C4-2B (cell line): Measurements from ENCODE around the gene CLEC4D.

Experiments
- H3K27ac ChIP-seq: fragments of 450-650 bp; 2 replicates; pipeline ENCODE4 v1.5.1; 2017
- ZFX ChIP-seq: fragments of 450-650 bp; IDR thresholded peaks from 2 replicates; pipeline ENCODE4 v1.6.1; 2017
- TF ChIP-seq, protein P1 (sequence below): fragments of 450-650 bp; conservative IDR thresholded peaks from 2 replicates; pipeline ENCODE4 v1.5.1; 2017; ENCODE audit warnings: mild to moderate bottlenecking

Gene CLEC4D

DNA sequence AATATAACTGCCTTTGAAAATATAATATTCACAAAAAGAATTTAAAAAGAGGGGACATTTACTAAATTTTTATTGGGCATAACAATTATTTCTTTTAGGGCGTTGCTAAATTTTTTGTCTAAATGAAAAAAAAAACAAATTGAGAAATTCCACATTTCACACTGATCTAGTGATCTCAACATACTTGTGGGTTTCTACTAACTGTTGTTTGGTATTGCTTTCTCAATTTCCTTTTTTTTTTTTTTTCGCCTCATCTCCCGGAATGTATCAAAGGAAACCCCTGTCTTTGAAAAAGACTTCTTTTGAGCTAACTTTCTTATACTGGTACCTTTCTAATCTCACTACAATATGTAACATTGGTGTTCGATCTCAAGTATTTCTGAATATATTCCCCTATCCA, at the start of gene CLEC4D:
Gene CLEC4D (plus strand): TSS at position 248 of the 400 bp plus-strand sequence. CDS start 230 bp downstream, outside the sequence.
- no peak for TF ChIP-seq ZFX
- TF ChIP-seq, protein P1, sequence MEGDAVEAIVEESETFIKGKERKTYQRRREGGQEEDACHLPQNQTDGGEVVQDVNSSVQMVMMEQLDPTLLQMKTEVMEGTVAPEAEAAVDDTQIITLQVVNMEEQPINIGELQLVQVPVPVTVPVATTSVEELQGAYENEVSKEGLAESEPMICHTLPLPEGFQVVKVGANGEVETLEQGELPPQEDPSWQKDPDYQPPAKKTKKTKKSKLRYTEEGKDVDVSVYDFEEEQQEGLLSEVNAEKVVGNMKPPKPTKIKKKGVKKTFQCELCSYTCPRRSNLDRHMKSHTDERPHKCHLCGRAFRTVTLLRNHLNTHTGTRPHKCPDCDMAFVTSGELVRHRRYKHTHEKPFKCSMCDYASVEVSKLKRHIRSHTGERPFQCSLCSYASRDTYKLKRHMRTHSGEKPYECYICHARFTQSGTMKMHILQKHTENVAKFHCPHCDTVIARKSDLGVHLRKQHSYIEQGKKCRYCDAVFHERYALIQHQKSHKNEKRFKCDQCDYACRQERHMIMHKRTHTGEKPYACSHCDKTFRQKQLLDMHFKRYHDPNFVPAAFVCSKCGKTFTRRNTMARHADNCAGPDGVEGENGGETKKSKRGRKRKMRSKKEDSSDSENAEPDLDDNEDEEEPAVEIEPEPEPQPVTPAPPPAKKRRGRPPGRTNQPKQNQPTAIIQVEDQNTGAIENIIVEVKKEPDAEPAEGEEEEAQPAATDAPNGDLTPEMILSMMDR: no peak

DNA sequence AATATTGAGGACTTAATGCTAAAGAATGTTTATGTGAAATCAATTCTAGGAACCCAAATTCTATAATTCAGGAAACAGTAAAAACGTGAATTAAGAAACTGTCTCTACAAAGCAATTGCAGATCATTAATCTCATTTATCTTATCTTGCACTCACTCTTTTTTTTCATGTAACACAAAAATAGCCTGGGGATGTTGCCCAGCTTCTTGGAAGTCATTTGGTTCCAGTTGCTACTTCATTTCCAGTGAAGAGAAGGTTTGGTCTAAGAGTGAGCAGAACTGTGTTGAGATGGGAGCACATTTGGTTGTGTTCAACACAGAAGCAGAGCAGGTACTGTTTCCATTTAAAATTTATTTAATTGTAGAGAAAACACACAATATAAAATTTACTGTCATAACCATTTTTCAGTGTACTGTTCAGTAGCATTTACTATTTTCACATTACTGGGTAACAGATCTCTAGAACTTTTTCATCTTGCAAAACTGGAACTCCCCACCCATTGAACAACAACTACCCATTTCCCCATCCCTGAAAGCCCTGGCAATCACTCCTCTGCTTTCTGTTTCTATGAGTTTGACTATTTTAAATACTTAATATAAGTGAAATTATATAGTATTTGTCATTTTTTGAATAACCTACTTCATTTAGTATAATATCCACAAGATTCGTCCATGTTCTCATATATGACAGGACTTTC, 47.9 kb upstream of the CLEC4D start:
- TF ChIP-seq, protein P1: no peak
- no peak overlapping the region for H3K27ac ChIP-seq

More for the DNA sequence above, at the start of gene CLEC4D:
- no peak within 1 kb of the TSS for H3K27ac ChIP-seq

DNA sequence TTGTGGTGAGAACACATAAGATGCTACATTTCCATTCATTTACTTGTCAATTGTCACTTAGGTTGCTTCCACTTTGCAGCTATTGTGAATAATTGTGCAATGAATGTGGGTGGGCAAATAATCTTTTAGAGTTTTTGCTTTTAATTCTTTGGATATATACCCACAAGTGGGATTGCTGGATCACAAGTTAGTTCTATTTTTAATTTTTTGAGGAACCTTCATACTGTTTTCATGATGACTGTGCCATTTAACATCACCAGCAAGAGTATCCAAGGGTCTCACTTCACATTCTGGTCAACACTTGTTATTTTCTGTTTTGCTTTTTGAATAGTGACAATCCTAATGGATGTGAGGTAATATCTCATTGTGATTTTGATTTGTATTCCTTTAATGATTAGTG, 47.1 kb upstream of the CLEC4D start:
- H3K27ac ChIP-seq: no peak overlapping the region
- TF ChIP-seq, protein P1: no peak
- TF ChIP-seq ZFX: no peak

DNA sequence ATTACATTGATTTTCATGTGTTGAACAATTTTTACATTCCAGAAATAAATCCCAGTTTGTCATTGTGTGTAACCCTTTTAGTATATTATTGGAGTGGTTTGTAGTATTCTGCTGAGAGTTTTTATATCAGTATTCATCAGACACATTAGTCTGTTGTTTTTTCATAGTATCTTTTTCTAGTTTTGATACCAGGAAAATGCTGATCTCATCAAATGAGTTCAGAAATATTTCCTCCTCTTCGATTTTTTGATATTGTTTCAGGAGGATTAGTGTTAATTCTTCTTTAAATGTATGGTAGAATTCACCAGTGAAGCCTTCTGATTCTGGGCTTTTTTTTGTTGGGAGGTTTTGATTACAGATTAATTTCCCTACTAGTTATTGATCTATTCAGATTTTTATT, 42.2 kb upstream of the CLEC4D start:
- TF ChIP-seq, protein P1: no peak
- no peak for TF ChIP-seq ZFX
- no peak overlapping the region for H3K27ac ChIP-seq

DNA sequence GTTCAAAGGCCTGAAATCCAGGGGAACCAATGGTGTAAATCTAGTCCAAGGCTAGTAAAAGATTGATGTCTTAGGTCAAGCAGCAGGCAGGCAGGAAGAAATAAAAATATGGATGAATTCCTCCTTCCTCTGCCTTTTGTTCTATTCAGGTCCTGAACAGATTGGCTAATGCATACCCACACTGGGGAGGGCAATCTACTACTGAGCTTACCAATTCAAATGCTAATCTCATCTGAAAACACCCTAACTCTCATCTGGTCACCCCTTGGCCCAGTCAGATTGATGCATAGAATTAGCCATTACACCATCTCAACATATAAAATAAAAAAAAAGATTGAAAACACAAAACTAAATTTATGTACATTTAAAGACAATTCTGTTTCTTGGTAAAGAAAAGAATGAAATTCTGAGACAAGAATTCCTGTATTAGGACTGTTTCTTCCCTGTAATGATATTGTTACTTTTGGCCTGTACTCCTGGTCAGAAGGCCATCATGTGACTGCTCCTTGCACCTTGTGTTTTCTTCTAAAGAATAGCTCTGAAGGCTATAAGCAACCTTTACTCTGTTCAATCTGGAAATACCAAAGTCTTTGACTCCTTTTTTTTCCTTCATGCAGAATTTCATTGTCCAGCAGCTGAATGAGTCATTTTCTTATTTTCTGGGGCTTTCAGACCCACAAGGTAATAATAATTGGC, 37.6 kb upstream of the CLEC4D start:
- no peak overlapping the region for H3K27ac ChIP-seq

DNA sequence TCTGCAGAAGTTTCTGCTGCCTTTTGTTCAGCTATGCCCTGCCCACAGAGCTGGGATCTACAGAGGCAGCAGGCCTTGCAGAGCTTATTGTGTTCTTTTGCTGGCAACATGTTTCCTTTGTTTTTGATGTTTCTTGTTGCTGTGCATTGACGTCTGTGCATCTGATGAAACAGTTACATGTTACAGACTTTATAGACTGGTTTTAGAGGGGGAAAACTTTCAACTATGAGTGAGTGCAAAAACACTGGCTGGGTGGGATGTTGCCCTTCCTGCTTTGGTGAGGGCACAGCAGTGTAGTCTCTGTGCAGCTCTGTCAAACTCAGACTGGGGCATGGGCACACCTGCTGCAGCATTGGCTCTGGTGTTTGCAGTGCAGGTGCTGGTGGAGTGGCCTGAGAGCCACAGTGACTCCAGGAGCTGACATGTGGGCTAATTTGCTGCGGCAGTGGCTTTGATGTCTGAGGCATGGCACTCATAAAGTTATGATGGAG, 30.7 kb upstream of the CLEC4D start:
- TF ChIP-seq, protein P1: no peak
- TF ChIP-seq ZFX: no peak
- peak overlapping the region; percentile 4; the same call in 1 of the 2 replicates for H3K27ac ChIP-seq

More for the DNA sequence above, 37.6 kb upstream of the CLEC4D start:
- TF ChIP-seq ZFX: no peak
- TF ChIP-seq, protein P1: no peak

DNA sequence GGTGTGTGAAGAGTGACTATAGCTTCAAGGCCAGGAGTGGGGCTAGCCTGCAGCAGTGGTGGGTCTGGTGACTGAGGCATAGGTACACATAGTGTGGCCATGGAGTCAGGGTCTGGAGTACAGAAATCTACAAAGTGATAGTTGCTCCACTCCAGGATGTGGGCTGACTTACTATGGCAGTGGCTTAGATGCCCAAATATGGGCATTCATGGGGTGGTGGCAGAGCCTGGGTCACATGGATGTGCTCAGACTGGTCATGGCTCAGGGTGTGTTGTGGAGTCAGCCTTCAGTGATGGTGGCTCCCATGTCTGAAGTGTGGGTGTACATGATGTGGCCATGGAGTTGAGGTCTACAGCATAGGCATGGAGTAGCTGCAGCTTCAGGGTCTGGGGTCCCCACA, 30.2 kb upstream of the CLEC4D start:
- H3K27ac ChIP-seq: peak overlapping the region; percentile 4; the same call in 1 of the 2 replicates
- TF ChIP-seq, protein P1: no peak
- TF ChIP-seq ZFX: no peak
